HG02870 (cell line): ENCODE data around the gene ADAM10.

Experiments
- ATAC-seq: cut with Tn5 transposase; IDR thresholded peaks from one replicate; pipeline ENCODE4 v1.9.1; 2021; ENCODE audit warnings: mild to moderate bottlenecking, moderate library complexity; ENCODE audit not compliant: unreplicated experiment

The ADAM10 gene

GRCh38 chr15:58684036-58684710 is 65.3 kb downstream of the ADAM10 start:
- ATAC-seq: no peak

- no peak for ATAC-seq
Measured at GRCh38 chr15:58682234-58682633, 67.3 kb downstream of the ADAM10 start.

- ATAC-seq: no peak
Measured at GRCh38 chr15:58678683-58679082, 70.8 kb downstream of the ADAM10 start.

- no peak for ATAC-seq
Measured at GRCh38 chr15:58677426-58677825, 72.1 kb downstream of the ADAM10 start.

GRCh38 chr15:58676766-58677165 is 72.7 kb downstream of the ADAM10 start:
- ATAC-seq: no peak

GRCh38 chr15:58671186-58671585 is 78.3 kb downstream of the ADAM10 start:
- no peak for ATAC-seq

GRCh38 chr15:58669108-58669507 is 80.4 kb downstream of the ADAM10 start:
- ATAC-seq: no peak

GRCh38 chr15:58666957-58667356 is 82.5 kb downstream of the ADAM10 start:
- no peak for ATAC-seq

- no peak for ATAC-seq
Measured at GRCh38 chr15:58665672-58666071, 83.8 kb downstream of the ADAM10 start.

- ATAC-seq: no peak
Measured at GRCh38 chr15:58650102-58650501, 99.4 kb downstream of the ADAM10 start.

GRCh38 chr15:58649175-58649574 is 100.3 kb downstream of the ADAM10 start:
- no peak for ATAC-seq

- ATAC-seq: no peak
Measured at GRCh38 chr15:58643996-58644395, 105.5 kb downstream of the ADAM10 start.

GRCh38 chr15:58641660-58642059 is 107.8 kb downstream of the ADAM10 start:
- no peak for ATAC-seq

GRCh38 chr15:58639992-58640391 is 109.5 kb downstream of the ADAM10 start:
- ATAC-seq: no peak

- ATAC-seq: no peak
Measured at GRCh38 chr15:58639002-58639756, 110.3 kb downstream of the ADAM10 start.

GRCh38 chr15:58632789-58633188 is 116.7 kb downstream of the ADAM10 start:
- no peak for ATAC-seq

- no peak for ATAC-seq
Measured at GRCh38 chr15:58631319-58631718, 118.2 kb downstream of the ADAM10 start.

- no peak for ATAC-seq
Measured at GRCh38 chr15:58629625-58630024, 119.9 kb downstream of the ADAM10 start.

- no peak for ATAC-seq
Measured at GRCh38 chr15:58628206-58628947, 121.1 kb downstream of the ADAM10 start.

GRCh38 chr15:58627701-58628100 is 121.8 kb downstream of the ADAM10 start:
- no peak for ATAC-seq

GRCh38 chr15:58627046-58627445 is 122.5 kb downstream of the ADAM10 start:
- no peak for ATAC-seq

- no peak for ATAC-seq
Measured at GRCh38 chr15:58626378-58626777, 123.1 kb downstream of the ADAM10 start.
